Right lobe of liver (tissue), 4 donors: ENCODE measurements around the gene ZNF521.

Source experiments
- POLR2A ChIP-seq: fragments of 450-650 bp; IDR thresholded peaks from one replicate; pipeline ENCODE4 v1.6.1; 2017; ENCODE audit warnings: antibody characterized with exemption, mild to moderate bottlenecking
- TF ChIP-seq, protein P1 (sequence below), 4 donors: fragments of 200-600 bp in 3 of 4; fragments of 450-650 bp in 1 of 4; IDR thresholded peaks; one replicate each; pipeline versions ENCODE4 v1.5.1 to v1.8.0; 2016 to 2022; ENCODE audit warnings: antibody characterized with exemption in 4 of 4, mild to moderate bottlenecking in 2 of 4
- donor health status: DM: no; HTN: no; CAD: no.
- donor health status: DM: no; HTN: no; CAD: no.
- donor health status: DM: no; HTN: yes; CAD: no.

DNA sequence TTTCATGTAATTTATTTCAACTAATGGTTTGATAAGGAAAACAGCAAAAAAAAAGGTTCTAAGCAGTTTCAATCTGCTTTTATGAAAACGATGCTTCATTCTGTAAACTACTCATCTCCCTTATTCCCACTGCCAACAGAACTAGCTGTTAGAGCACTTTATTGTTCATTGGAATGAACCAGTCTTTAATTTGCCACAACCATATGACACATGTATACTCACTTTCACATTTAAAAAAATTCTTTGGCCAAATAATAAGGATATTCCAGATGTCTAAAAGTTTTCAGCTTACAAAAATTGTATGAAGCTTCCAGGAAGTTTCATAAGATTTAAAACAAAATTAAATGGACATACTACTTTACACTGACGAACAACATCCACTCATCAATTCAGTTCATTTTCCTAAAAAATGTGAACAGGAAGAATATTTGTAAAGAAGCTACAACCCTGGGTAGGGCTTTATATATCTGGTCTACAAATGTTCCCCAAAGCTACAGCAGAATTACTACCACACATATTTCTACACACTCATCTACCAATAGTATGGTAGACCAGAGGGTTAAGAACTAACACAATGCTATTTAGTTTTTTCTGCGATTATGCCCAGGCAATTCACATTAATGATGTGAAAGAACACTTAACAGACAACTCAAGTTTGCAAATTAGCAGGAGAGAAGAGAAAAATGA, 37.7 kb downstream of the ZNF521 start:
- TF ChIP-seq, protein P1, sequence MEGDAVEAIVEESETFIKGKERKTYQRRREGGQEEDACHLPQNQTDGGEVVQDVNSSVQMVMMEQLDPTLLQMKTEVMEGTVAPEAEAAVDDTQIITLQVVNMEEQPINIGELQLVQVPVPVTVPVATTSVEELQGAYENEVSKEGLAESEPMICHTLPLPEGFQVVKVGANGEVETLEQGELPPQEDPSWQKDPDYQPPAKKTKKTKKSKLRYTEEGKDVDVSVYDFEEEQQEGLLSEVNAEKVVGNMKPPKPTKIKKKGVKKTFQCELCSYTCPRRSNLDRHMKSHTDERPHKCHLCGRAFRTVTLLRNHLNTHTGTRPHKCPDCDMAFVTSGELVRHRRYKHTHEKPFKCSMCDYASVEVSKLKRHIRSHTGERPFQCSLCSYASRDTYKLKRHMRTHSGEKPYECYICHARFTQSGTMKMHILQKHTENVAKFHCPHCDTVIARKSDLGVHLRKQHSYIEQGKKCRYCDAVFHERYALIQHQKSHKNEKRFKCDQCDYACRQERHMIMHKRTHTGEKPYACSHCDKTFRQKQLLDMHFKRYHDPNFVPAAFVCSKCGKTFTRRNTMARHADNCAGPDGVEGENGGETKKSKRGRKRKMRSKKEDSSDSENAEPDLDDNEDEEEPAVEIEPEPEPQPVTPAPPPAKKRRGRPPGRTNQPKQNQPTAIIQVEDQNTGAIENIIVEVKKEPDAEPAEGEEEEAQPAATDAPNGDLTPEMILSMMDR (IDR thresholded peaks at IDR 0.05), result no peak
- TF ChIP-seq POLR2A, result no peak
